Neural crest cell (in vitro differentiated cells): Measurements from ENCODE around the gene CFAP77. TPM values are rescaled to one million over a fixed set of nuclear protein-coding genes. Genes with fewer than 3 reads are reported as not detected.
A peak's percentile ranks its signal among the peaks of the same experiment; 100 is the strongest.

ENCODE experiments used
- DNase-seq: peaks from one replicate; pipeline ENCODE4 v3.0.0; 2021; ENCODE audit warnings: low read depth, mixed read lengths, low spot score
- H3K27ac Mint-ChIP-seq: one replicate; pipeline ENCODE4 v1.8.0; 2021; ENCODE audit warnings: mild to moderate bottlenecking, mixed read lengths; ENCODE audit not compliant: unreplicated experiment
- H3K27me3 Mint-ChIP-seq: 2 replicates; pipeline ENCODE4 v1.8.0; 2021; ENCODE audit warnings: low read depth, mild to moderate bottlenecking, mixed read lengths
- H3K36me3 Mint-ChIP-seq: 2 replicates; pipeline ENCODE4 v1.8.0; 2021; ENCODE audit warnings: low read depth, mild to moderate bottlenecking, mixed read lengths
- H3K4me1 Mint-ChIP-seq: 2 replicates; pipeline ENCODE4 v1.8.0; 2021; ENCODE audit warnings: mixed read lengths
- H3K4me3 Mint-ChIP-seq: one replicate; pipeline ENCODE4 v1.8.0; 2021; ENCODE audit warnings: mild to moderate bottlenecking, mixed read lengths
- H3K9me3 Mint-ChIP-seq: 2 replicates; pipeline ENCODE4 v1.8.0; 2021; ENCODE audit warnings: mixed read lengths
- total RNA-seq: library from RNA; stranded (reverse); gene quantifications from 2 replicates; pipeline ENCODE4 v1.2.1, GENCODE V29; 2021
- TF ChIP-seq, protein P1 (sequence below): fragments of 200-600 bp; sonication (generic); conservative IDR thresholded peaks from 2 replicates; pipeline ENCODE4 v1.5.0; 2021; ENCODE audit warnings: antibody characterized with exemption, mild to moderate bottlenecking

The CFAP77 gene
- total RNA-seq, 1 donor from 2014 or later = 0.23 TPM

DNA sequence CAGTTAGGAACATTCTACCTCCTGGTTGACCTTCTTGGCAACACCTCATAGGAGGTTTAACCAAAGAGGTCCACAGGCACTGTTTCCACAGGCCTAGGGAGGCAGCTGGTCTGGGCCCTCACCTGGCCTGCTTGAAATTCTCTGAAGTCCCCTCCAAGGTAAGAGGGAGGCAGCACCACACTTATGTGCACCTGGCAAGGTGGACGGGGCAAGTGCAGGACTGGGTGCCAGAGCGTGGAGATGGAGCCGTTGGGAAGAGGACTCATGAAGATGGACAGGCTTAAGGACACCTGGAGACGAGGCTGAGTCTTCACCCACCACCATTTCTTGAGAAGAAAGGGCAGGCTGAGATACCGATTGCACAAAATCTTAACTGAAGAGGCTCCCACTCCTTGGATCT, 165.8 kb downstream of the CFAP77 start:
- no peak for DNase-seq
- peaks cover 12% of the 10 kb centered on the region for H3K4me1 Mint-ChIP-seq
- H3K27me3 Mint-ChIP-seq = peaks cover 72% of the 10 kb centered on the region
- no peak overlapping the region for H3K4me3 Mint-ChIP-seq
- no peaks in the 10 kb centered on the region for H3K36me3 Mint-ChIP-seq
- H3K9me3 Mint-ChIP-seq = no peaks in the 10 kb centered on the region
- TF ChIP-seq, protein P1, sequence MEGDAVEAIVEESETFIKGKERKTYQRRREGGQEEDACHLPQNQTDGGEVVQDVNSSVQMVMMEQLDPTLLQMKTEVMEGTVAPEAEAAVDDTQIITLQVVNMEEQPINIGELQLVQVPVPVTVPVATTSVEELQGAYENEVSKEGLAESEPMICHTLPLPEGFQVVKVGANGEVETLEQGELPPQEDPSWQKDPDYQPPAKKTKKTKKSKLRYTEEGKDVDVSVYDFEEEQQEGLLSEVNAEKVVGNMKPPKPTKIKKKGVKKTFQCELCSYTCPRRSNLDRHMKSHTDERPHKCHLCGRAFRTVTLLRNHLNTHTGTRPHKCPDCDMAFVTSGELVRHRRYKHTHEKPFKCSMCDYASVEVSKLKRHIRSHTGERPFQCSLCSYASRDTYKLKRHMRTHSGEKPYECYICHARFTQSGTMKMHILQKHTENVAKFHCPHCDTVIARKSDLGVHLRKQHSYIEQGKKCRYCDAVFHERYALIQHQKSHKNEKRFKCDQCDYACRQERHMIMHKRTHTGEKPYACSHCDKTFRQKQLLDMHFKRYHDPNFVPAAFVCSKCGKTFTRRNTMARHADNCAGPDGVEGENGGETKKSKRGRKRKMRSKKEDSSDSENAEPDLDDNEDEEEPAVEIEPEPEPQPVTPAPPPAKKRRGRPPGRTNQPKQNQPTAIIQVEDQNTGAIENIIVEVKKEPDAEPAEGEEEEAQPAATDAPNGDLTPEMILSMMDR = no peak
- no peak overlapping the region for H3K27ac Mint-ChIP-seq

DNA sequence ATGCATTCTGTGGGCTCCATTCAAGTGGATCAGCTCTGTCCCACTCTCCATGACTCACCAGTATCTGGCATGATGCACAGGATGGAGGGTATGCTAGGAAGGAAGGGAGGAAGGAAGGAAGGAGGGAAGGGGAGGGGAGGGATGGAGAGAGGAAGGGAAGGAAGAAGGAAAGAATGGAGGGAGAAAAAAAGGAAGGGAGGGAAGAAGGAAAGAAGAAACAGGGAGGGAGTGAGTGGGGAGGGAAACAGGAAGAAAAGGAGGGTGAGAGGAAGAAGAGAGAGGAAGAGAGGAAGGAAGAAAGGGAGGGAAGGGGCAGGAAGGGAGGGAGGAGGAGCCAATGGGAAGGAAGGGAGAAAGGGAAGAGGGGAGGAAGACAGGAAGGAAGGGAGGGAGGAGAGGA, 167.1 kb downstream of the CFAP77 start:
- Mint-ChIP-seq H3K27ac (no peak overlapping the region), H3K4me3 (no peak overlapping the region), H3K36me3 (no peaks in the 10 kb centered on the region), H3K4me1 (peaks cover 21% of the 10 kb centered on the region), H3K27me3 (peaks cover 81% of the 10 kb centered on the region), H3K9me3 (no peaks in the 10 kb centered on the region)
- TF ChIP-seq, protein P1 = no peak
- no peak for DNase-seq

DNA sequence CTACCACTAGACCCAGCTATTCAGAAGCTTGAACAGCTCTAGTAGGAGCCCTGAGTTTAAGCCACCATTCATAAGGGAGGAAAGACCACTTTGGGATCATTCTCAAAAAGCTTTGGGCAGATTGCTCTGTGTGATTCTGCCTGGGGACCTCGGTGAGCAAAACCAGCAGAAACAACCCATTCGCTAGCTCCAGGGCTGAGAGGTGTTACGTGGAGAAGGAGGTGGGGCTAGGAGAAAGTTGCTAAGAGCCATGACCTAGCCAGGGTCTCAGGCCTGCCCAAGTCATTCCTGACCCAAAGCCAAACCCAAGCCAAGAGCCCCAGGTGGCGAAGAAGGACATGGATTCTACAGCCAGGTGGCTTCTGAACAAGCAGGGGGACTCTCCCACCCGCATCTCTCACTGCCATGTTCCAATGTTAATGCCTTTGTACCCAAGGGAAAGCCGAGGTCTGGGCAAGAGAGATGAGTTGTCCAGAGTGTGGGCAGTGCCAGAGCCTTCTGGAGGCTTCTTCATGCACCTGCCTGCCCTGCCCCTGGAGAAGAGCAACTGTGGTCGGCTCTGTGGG, 168.4 kb downstream of the CFAP77 start:
- TF ChIP-seq, protein P1 = no peak
- Mint-ChIP-seq H3K27ac (no peak overlapping the region), H3K4me1 (peaks cover 13% of the 10 kb centered on the region), H3K9me3 (no peaks in the 10 kb centered on the region), H3K36me3 (no peaks in the 10 kb centered on the region), H3K4me3 (no peak overlapping the region), H3K27me3 (peaks cover 84% of the 10 kb centered on the region)
- no peak for DNase-seq

DNA sequence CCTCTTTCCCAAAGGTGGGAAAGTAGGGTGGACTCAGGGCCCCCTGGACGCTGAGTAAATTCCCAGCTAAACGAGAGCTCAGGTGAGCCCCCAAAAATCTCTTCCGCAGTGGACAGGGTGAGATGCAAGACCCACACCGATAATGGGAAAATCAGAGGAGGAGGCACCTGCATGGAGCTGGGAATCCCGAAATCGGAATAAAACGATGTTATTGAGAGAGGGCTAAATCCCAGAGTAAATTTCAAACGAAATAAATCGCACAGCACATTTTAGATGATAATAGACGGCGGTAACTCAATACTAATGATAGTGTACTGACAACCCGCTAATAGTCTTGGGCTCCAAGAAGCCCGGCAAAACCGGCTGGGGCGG, 169.4 kb downstream of the CFAP77 start:
- peaks cover 17% of the 10 kb centered on the region for H3K4me1 Mint-ChIP-seq
- DNase-seq = no peak
- H3K36me3 Mint-ChIP-seq = no peaks in the 10 kb centered on the region

DNA sequence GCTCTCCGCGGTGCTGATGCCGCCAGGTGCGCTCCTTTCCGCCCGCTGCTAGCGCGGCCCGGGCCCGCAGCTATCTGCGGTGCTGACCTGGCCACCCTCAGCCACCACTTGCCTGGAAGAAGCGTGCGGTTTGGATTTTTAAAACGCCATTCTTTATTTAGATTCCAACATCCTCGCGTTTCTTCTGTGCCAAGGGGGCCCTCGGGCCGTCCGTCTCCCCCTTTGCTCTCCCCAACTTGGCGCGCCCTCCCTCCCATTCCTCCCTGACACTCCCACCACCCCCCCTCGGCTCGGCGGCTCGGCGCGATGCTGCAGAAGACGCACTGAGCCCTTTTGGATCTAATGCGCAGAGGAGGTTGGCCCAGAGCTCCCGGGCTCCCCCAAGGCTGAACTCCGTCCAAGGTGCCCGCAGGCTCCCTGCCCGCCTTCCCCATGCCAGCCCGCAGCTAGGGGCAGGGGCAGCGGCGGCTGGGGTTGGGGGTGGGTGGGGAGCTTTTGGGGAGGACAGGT, 172.3 kb downstream of the CFAP77 start, which contains the start of gene BARHL1:
BARHL1 (plus strand) TSS at position 331 of the 510 bp plus-strand sequence. CDS start 192 bp downstream, outside the sequence.
- Mint-ChIP-seq H3K27ac (no peak within 1 kb of the TSS), H3K36me3 (no peaks in the 10 kb centered on the region), H3K4me3 (peak within 1 kb of the TSS; percentile 32), H3K27me3 (peaks cover 98% of the 10 kb centered on the region), H3K4me1 (peaks cover 13% of the 10 kb centered on the region), H3K9me3 (no peaks in the 10 kb centered on the region)
- no peak for DNase-seq
- TF ChIP-seq, protein P1 = no peak

More for the DNA sequence above, 169.4 kb downstream of the CFAP77 start:
- H3K4me3 Mint-ChIP-seq = no peak overlapping the region
- peaks cover 93% of the 10 kb centered on the region for H3K27me3 Mint-ChIP-seq
- H3K9me3 Mint-ChIP-seq = no peaks in the 10 kb centered on the region
- no peak overlapping the region for H3K27ac Mint-ChIP-seq
- TF ChIP-seq, protein P1 = no peak
